HG03064 (cell line): ENCODE measurements around the gene STRADA.
"Not testable (repeated sequence)": the region's sequence is repeated elsewhere in the genome, so short reads cannot be mapped to it uniquely, and the experiment has no call there.

Experiments used
- ATAC-seq: cut with Tn5 transposase; IDR thresholded peaks from one replicate; pipeline ENCODE4 v1.9.1; 2021; ENCODE audit warnings: low read depth; ENCODE audit not compliant: unreplicated experiment

Gene STRADA

DNA sequence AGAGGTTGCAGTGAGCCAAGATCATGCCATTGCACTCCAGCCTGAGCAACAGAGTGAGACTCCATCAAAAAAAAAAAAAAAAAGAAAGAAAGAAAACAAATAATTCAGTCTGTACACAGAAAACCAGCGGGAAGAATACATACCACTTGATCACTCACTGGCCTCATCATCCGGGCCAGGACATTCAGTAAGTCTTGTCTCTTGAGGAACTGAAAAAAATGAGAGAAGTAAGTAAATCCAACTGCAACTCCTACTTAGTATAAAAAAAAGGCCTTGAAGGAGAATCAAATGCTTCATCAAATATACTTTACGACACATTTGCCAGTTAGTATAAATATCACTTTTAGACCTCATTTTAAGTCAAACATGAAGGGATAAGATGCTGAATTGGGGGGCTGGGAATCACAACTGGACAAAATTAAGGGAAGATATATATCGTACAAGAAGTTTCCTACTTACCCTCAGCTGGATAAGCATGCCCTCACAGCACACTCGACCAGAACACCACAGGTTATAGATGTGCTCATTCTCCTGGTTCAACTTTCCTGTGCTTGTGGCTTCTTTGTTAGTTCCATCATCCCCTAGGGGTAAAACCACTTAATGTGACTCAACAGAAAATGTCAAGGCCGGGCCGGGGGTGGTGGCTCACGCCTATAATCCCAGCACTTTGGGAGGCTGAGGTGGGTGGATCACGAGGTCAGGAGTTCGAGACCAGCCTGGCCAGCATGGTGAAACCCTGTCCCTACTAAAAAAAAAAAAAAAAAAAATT, 19.4 kb upstream of the STRADA start:
- ATAC-seq = no peak

DNA sequence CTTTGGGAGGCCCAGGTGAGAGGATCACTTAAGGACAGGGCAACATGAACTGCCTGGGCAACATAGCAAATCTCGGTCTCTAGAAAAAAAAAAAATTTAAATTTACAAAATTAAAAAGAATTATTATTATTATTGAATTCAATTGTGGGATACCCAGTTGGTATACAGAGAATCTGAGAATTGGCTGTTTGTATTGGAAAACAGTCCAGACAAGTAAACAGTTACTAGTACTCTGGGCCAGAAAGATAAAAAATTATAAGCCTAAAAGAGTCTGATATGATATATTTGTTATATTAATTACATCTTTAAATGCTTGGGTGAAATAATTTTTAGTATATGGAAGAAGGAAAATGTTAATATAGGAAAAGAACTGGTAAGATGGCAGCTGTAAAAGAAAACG, 16.8 kb upstream of the STRADA start:
- ATAC-seq = no peak

DNA sequence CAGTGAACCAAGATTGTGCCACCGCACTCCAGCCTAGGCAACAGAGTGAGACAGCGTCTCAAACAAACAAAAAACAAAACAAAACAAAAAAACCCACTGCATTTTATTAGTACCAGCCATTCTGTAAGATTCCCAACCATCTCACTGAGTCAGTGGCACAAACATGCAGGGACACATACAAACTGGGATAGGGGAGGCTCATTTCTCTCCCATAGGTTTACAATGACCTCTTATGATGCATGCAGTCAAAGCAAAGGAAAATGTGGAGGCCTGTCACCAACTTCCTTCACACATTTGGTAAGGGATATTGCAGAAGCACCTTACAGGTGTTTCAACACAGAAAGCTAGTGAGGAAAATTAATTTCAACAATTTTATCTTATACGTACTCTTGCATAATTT, 12.4 kb upstream of the STRADA start:
- ATAC-seq = no peak

DNA sequence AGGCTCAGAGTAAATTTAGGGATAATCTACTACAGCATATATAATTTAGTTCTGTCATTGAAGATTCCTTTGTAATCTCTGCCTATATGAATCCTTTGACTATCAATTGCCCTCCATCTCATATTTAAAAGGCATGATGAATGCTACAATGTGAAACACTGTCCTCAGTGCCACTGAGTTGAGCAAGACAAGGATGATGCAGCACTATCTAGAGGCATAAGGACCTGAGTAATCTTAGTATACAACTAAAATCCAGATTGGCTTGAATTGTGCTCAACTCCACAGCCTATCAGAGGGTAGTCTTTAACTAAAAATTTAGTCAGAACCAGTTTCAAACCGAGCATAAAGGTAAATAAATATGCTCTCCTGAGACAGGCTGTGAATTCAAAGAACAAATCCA, 11.6 kb upstream of the STRADA start:
- ATAC-seq = no peak

DNA sequence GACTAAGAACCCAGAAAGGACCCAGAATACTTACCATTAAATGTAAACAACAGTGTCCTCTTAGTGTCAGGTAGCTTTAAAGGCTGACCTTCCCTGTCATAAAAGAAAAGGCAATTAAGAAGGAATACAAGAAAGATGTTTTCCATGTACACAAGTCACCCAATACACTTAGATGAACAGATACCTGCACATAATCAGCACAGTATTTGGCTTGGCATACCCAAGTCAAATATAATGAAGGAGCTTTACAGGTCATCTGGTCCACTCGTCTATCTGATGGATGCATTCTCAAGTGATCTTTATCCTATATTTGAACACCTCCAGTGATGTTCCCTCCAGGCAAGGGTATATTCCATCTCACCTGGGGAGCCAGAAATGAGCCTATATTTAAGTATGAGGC, 11.1 kb upstream of the STRADA start:
- ATAC-seq = no peak

DNA sequence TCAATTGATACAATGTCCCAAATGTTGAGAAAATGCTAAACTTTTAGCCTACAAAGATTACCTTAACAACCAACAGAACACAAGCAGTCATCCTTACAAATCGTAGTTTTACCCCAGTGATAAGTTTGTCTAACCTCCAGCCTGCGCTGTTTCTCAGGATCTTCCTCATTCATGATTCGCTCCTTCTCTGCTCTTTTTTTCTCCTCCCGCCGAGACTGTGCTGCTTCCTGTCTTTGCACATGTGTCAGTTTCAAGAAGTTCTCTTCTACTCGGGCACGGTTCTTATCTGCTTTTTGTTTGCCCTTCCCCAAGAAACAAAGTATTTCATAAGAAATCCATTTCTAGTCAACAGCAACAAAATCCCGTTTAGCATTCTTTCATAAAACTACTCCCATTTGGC, 10.2 kb upstream of the STRADA start:
- ATAC-seq = no peak

DNA sequence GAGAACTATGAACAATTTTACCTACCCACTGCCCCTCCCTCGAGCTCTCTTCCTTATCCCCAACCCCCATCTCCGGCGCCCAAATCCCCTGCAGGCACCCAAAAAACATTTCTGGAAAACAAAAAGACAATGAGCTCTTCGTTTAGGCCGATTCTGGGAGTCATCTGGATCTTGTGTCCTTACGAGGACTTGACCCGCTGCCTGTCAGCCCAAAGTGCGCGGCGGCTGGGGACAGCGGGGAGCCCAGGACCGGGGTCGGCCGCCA, 524 bp downstream of the STRADA start:
- no peak for ATAC-seq

DNA sequence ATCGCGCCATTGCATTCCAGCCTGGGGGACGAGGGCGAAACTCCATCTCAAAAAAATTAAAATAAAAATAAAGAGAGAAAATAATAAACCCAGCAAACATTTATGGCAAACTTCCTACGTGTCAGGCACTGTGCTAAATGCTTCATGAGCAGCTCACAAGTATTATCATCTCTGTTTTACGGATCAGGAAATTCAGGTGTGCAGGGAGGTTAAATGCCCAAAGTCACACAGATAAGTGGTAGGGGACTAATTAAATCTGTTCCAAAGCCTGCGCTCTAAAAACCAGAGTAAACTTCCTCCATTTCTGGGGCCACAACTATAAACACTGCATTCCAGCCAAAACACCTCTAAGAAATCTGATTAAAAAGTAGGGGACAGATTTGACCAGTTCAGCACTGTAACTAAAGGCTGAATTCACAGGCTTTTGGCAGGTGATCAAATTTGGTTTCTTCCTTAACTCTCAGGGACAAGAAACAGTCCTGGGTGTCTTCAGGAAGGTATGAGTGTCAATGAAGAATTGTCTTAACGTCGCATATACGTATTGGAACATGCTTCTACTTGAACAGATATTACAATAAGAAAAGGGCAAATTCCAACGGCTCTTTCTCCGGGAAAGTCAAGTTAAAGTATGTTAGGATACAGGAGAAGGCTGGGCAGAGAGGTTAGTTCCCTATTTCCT, 996 bp downstream of the STRADA start:
- ATAC-seq = no peak

DNA sequence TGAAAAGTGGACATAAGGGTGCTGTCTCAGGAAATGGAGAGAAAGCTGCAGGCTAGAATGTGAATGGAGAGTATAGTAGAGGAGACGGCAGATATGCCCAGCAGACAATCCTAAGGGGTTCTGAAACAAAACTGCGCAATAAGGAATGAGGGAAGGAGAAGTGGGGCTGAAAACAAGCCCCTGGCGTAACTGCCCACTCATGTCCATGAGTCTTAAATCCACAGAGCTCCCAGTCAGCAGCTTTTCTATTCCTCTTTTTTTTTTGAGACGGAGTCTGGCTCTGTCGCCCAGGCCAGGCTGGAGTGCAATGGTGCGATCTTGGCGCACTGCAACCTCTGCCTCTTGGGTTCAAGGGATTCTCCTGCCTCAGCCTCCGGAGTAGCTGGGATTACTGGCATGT, 5.9 kb downstream of the STRADA start:
- no peak for ATAC-seq

DNA sequence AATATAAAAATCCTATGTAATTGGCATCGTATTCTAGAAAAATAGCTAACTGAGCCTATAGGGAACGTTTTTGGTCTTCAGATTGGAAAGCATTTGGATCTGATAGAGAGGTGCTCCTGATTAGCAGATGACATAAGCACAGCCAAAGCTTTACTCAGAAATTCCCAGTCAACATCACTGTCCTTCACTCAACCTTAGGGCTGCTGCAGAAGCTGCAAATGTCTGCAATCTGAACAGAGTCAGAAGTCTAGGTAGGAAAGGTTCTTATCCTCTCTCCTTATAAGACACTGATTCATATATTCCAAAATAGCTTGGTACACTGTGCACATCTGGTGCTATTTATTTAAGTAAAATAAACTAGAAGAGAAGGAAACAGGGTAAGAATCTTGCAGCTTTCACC, 19.2 kb downstream of the STRADA start:
- ATAC-seq = no peak

DNA sequence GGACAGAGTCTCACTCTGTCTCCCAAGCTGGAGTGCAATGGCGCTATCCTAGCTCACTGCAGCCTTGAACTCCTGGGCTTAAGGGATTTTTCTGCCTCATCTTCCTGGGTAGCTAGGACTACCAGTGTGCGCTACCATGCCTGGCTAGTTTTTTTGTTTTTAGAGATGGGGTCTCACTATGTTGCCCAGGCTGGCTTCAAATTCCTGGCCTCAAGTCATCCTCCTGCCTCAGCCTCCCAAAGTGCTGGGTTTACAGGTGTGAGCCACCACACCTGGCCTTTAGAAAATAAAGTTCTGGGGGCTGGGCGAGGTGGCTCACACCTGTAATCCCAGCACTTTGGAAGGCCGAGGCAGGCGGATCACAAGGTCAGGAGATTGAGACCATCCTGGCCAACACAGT, 21.4 kb downstream of the STRADA start:
- not testable (repeated sequence) for ATAC-seq

DNA sequence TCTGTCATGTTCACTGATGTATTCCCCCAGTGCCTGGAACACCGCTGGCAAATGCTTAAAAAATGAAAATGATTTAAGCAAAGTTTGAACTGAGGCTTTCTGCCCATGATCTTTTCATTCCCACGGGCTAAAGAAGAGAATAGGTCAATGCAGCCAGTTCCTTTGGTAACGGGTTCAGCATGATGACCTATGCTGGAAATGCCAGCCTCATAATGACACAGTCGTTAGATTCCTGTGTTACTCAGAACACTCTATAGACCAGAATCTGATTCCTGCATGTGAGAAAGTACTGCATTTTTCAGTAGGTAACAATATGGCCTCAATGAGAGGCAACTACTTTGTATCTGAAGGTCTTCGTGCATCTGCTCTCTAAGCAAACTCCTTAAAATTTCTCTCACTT, 22.6 kb downstream of the STRADA start:
- ATAC-seq = no peak

DNA sequence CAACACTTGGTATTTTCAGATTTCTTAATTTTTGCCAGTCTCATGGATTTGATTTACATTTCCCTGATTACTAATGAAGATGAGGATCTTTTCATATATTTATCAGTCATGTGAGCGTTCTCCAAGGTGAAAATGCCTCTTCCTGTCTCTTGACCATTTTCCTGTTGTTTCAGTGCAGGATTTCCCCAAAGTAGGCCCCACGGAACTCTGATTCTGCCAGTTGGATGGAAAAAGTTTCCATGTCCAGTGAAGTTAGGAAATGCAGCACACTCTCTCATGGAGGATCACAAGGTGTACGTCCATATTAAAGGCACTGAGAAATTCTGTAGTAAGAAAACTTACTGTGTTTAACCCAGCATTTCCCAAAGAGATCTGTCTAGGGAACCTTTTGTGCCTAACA, 25.2 kb downstream of the STRADA start:
- no peak for ATAC-seq

DNA sequence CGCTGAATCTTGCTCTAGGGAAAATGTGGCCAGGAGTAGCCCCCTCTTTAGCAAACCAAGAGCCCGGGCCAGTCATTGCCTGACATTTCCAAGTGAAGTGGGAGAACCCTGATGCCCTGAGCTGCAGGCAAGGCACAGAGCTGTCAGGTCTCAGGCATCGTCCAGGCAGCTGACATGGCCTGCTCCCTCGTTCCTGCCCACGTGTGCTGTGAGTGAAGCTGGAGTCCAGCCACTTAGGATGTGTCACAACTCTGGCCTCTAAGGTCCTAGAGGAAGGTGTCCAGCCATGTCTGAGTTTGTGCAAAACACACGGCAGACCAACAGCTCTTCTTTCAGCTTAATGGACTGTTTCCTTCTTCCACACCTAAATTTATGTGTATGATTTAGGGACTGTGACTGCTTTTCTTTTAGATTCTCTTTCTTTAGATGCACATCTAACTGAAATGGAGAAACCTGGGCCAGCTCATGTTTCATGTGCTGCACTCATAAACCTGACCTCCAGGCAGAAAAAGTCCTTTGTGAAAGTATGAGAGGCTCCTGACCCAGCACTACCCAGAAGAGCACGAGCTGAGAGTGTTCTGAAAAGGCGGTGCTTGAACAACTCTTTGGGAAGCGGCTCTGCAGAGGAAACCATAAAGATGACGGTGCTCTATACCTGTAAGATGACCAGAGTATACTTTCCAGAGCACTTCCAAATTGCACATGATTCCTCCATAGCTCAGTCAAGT, 26.9 kb downstream of the STRADA start:
- ATAC-seq = no peak

DNA sequence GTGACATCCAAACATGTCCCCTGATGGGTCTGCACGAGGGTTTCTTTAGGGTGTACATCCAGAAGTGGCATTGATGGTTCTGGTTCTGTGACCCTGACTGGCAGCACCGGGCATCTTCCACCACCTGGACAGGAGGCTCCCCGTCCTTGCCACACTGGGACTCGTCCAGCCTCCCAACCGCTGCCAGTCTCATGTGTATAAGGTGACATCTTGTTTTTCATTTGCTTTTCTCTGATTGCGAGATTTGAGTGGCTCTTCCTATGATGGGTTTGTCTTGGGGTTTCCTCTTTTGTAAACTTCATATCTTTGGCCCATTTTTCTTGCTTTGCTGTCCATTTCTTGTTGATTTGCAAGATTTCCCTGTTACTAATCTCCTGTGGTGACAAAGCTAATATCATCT, 32.5 kb downstream of the STRADA start:
- ATAC-seq = no peak

DNA sequence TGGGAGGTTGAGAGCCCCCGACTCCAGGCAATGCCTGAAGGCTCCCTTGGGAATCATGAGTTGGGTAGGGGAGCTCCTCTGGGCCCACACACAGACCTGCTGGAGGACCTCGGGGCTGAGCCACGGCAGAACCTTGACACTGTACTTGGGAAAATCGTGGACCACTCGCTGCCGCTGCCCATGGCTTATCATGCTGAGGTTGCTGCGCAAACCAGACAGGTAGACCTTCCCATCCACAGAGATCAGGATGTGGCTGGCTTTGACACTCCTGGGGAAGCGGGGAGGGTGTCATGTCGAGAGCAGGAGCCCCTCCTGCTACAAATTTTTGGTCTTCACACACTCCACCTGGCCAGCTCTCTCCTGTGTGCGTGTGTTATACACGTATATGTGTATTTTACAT, 34.4 kb downstream of the STRADA start:
- ATAC-seq = no peak

DNA sequence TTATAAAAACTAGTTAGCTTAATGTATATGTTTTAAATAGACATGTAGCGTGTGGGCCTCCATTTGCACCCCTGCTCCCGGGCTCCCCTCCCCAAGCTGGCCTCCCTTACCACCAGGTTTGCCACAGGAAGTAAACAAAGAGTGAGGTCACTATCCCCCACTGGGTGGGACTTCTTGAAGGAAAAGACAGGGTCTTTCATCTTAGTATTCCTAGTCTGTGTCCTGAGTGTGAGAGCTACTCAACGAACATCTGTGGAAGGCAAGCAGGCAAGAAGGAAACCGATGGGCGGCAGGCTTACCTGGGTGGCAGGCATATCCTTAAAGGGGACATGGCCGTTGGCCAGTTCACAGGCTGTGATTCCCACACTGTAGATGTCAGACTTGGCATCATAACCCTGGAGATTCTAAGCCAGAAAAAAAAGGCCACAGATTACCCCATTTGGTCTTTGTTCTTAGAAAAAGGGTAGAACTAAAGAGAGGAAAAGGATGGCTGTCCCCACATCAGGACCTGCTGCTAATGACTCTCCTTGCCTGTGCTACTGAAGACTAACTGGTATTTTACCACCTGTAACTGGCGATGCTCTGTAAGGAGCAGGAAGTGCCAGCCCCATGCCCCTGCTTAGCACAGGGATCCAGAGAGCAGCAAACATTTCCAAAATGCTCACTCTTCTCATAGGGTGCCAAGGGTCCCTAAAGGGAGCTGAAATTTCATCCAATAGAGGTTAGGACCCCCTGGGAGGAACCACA, 35.1 kb downstream of the STRADA start:
- ATAC-seq = no peak

DNA sequence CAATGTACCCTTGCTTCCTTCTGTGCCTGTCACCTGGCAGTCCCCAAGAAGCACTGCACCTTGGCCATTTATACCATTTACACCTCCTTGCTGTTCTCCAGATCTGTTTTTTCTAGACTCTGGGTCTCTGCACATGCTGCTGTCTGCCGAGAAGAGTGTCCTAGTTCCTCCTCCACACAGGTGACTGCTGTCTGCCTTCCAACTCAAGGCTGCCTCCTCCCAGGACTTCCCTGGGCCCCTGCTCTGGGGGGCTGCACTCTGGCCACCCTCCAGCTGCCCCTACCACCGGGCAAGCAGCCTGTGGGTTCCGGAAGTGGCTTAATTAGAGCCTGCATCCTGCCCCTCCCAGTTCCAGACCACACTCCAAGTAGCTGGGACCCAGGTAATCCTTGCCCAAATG, 35.9 kb downstream of the STRADA start:
- ATAC-seq = no peak

DNA sequence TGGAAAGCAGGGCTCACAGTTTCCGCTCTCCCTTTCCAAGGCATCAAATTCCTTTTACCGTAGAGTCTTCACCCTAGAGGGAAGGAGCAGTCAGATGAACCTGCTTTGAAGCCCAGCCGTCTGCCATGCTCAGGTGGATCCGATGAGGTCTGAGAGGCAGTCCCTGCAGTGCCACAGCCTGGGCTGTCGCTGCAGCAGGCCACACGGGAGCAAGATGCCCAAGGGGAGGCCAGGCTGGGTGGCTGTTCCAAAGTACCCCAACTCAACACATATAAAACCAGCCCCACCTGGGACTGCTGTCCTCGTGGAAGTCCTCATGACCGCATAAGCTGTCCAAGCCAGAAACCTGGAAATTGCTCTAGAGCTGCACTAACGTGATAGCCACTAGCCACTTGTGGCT, 36.8 kb downstream of the STRADA start:
- no peak for ATAC-seq

DNA sequence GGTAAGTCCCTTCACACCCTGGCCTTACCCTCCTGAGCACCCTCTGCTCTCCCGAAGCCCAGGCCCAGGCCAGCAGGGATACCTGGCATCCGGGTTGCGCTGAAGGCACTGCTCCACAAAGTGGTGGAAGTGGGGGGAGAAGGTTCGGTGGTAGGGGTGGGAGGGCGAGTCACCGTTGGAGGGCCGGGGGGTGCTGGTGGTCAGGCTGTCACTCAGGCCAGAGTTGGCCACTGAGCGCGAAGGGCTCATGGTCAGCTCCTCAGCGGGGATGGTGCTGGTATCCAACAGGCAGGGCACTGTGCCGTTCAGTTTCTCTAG, 37.4 kb downstream of the STRADA start:
- no peak for ATAC-seq

DNA sequence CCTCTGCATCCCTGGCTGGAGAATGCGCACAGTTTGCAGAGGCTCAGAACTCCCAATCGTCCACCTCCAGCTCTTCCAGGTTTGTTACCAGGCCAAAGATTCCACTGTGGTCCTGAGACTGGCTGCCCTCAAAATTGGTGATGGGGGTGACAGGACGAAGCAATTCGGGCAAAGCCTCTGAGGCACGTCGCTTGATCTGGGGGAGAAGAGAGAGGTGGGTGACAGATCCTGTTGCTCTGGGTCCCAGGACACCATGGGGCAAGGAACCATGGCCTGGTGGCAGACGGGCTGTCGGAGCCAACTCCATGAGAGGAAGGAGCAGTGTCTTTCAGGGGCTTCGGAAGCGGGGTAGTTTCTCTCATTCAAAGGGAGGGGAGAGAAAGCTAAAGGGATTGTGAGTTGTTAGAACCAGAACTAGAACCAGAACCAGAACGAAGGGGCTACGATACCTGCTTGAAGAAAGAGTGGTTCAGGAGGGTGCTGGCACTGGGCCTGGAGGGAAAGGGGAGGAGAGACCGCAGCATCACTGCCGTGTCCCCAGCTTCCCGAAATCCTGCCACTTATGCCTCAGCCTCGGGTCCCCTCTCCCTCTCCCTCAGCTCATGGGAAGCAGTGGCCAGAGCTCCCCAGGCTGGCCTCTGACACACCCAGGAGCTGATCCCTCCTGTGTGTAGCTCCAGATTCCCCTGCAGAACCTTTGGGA, 37.9 kb downstream of the STRADA start:
- ATAC-seq = no peak
